ENCODE data around the gene DMRT1. TPM values are rescaled to one million over a fixed set of nuclear protein-coding genes. Genes with fewer than 3 reads are reported as not detected.

The DMRT1 gene
- total RNA-seq, 1 experiment from 2014 or later: 0.47 TPM

- no peaks in the 10 kb centered on the region for H3K79me2 ChIP-seq (ENCODE audit: insufficient read depth, low read length)
- POLR2A ChIA-PET: no interaction called here
- H3K4me2 ChIP-seq (ENCODE audit: low read length): no peak overlapping the region
- peaks cover 6 to 11% of the 10 kb centered on the region in 2 experiments; a peak in 3 of 4 replicates for H3K4me1 ChIP-seq (ENCODE audit: control insufficient read depth in 1 of 2, insufficient read depth in 2 of 2, low read length in 2 of 2)
- H3K36me3 ChIP-seq (ENCODE audit: control insufficient read depth in 1 of 2, insufficient read depth in 2 of 2, low read length in 2 of 2): no peaks in the 10 kb centered on the region
- no peak overlapping the region for H2AFZ ChIP-seq (ENCODE audit: low read depth, low read length, poor library complexity, severe bottlenecking)
- no peak overlapping the region for H3K9ac ChIP-seq (ENCODE audit: low read length)
- H3K27me3 ChIP-seq (ENCODE audit: insufficient read depth, low read length): no peaks in the 10 kb centered on the region
- TF ChIP-seq ATF3 (IDR thresholded peaks at IDR 0.05): no peak
- TF ChIP-seq RAD21 (IDR thresholded peaks at IDR 0.05; ENCODE audit: low read depth): no peak
- no peak for TF ChIP-seq SP1 (IDR thresholded peaks at IDR 0.05; ENCODE audit: low read depth)
- no peak for TF ChIP-seq ZFX (IDR thresholded peaks at IDR 0.05)
- no peak for TF ChIP-seq YY1 (IDR thresholded peaks at IDR 0.05; ENCODE audit: extremely low read depth, insufficient replicate concordance, low read depth, low read length)
- no peak for TF ChIP-seq TCF7L2 (IDR thresholded peaks at IDR 0.05; ENCODE audit: borderline replicate concordance, extremely low read depth, insufficient read depth, insufficient read length)
- no peak for TF ChIP-seq CEBPB (IDR thresholded peaks at IDR 0.05; ENCODE audit: low read depth)
- no peak for TF ChIP-seq CTCF (IDR thresholded peaks at IDR 0.05 in 2 of 3, conservative IDR thresholded peaks at IDR 0.05 in 1 of 3; ENCODE audit: borderline replicate concordance in 1 of 3, insufficient read depth in 1 of 3, low read depth in 2 of 3, low read length in 2 of 3)
- no peak for TF ChIP-seq JUND (IDR thresholded peaks at IDR 0.05)
- no peak overlapping the region for H3K4me3 ChIP-seq (replicated peaks in 1 of 2; ENCODE audit: low read depth in 1 of 2, low read length in 2 of 2)
- H3K9me2 ChIP-seq (ENCODE audit: insufficient read depth): no peaks in the 10 kb centered on the region
- intact Hi-C loops (cut with micrococcal nuclease): no loop called here
- H4K20me1 ChIP-seq (ENCODE audit: insufficient read depth): no peaks in the 10 kb centered on the region
- CTCF ChIA-PET: no interaction called here
- no TSS peak for BruUV-seq (replicated peaks)
- no peaks in the 10 kb centered on the region for H3K9me3 ChIP-seq (ENCODE audit: control insufficient read depth in 1 of 2, insufficient read depth in 1 of 2, low read depth in 1 of 2, low read length in 2 of 2)
- no peak for DNase-seq (ENCODE audit: low read depth, low spot score)
- no peak overlapping the region for H3K27ac ChIP-seq (ENCODE audit: low read depth, low read length)
- ATAC-seq: no peak
- RAD21 ChIA-PET (ENCODE audit: low non-redundant PET in 1 of 2, low total read pairs in 2 of 2, uncharacterized antibody in 2 of 2, unreplicated experiment in 2 of 2): no interaction called here
Observed at GRCh38 chr9:849431-849830, 7.9 kb downstream of the DMRT1 start.

GRCh38 chr9:852539-852938 is 11.0 kb downstream of the DMRT1 start:
- Histone ChIP-seq H3K27me3 (ENCODE audit: insufficient read depth, low read length) (no peaks in the 10 kb centered on the region), H4K20me1 (ENCODE audit: insufficient read depth) (no peaks in the 10 kb centered on the region), H2AFZ (ENCODE audit: low read depth, low read length, poor library complexity, severe bottlenecking) (no peak overlapping the region), H3K4me2 (ENCODE audit: low read length) (no peak overlapping the region), H3K79me2 (ENCODE audit: insufficient read depth, low read length) (no peaks in the 10 kb centered on the region), H3K9me3 (ENCODE audit: control insufficient read depth in 1 of 2, insufficient read depth in 1 of 2, low read depth in 1 of 2, low read length in 2 of 2) (no peaks in the 10 kb centered on the region), H3K4me3 (replicated peaks in 1 of 2; ENCODE audit: low read depth in 1 of 2, low read length in 2 of 2) (no peak overlapping the region), H3K36me3 (ENCODE audit: control insufficient read depth in 1 of 2, insufficient read depth in 2 of 2, low read length in 2 of 2) (no peaks in the 10 kb centered on the region), H3K9ac (ENCODE audit: low read length) (no peak overlapping the region), H3K4me1 (ENCODE audit: control insufficient read depth in 1 of 2, insufficient read depth in 2 of 2, low read length in 2 of 2) (no peaks in the 10 kb centered on the region), H3K9me2 (ENCODE audit: insufficient read depth) (no peaks in the 10 kb centered on the region), H3K27ac (ENCODE audit: low read depth, low read length) (no peak overlapping the region)
- intact Hi-C loops (cut with micrococcal nuclease): no loop called here
- POLR2A ChIA-PET: no interaction called here
- no peak for ATAC-seq
- no peak for DNase-seq (ENCODE audit: low read depth, low spot score)
- RAD21 ChIA-PET (ENCODE audit: low non-redundant PET in 1 of 2, low total read pairs in 2 of 2, uncharacterized antibody in 2 of 2, unreplicated experiment in 2 of 2): no interaction called here
- BruUV-seq (replicated peaks): no TSS peak
- CTCF ChIA-PET: no interaction called here
- TF ChIP-seq EZH2phosphoT487 (IDR thresholded peaks at IDR 0.05; ENCODE audit: borderline replicate concordance) (no peak), POLR2AphosphoS5 (IDR thresholded peaks at IDR 0.05; ENCODE audit: low read depth, low read length) (no peak), ZBTB33 (IDR thresholded peaks at IDR 0.05; ENCODE audit: extremely low read depth, insufficient replicate concordance, low read length) (no peak), TCF7L2 (IDR thresholded peaks at IDR 0.05; ENCODE audit: borderline replicate concordance, extremely low read depth, insufficient read depth, insufficient read length) (no peak), CBX3 (IDR thresholded peaks at IDR 0.05; ENCODE audit: low read depth) (no peak), ZNF274 (IDR thresholded peaks at IDR 0.05; ENCODE audit: low read depth, low read length) (no peak), SP1 (IDR thresholded peaks at IDR 0.05; ENCODE audit: low read depth) (no peak), SRF (IDR thresholded peaks at IDR 0.05; ENCODE audit: low read depth) (no peak), EGR1 (IDR thresholded peaks at IDR 0.05; ENCODE audit: low read depth) (no peak), JUND (IDR thresholded peaks at IDR 0.05) (no peak), YY1 (IDR thresholded peaks at IDR 0.05; ENCODE audit: extremely low read depth, insufficient replicate concordance, low read depth, low read length) (no peak), FOSL1 (IDR thresholded peaks at IDR 0.05; ENCODE audit: low read depth) (no peak), SIN3A (IDR thresholded peaks at IDR 0.05; ENCODE audit: low read depth) (no peak)
